NCI-H460 (cell line): ENCODE data around the gene CADM3. TPM values are rescaled to one million over a fixed set of nuclear protein-coding genes. Genes with fewer than 3 reads are reported as not detected.
A peak's percentile ranks its signal among the peaks of the same experiment; 100 is the strongest.

Experiments used
- DNase-seq: peaks from one replicate; pipeline ENCODE4 v3.0.0-alpha.2; 2016; ENCODE audit warnings: low read depth; ENCODE audit errors: extremely low read depth
- polyA plus RNA-seq: library from polyadenylated mRNA; depleted of rRNA; stranded (reverse); fragments of >200 nt; gene quantifications from 2 replicates; pipeline ENCODE4 v1.2.3, GENCODE V29; 2014; cell fraction: nucleus; rRNA removed
- total RNA-seq: library from RNA; depleted of rRNA; stranded (reverse); fragments of >200 nt; shearing (Covaris generic); gene quantifications from 2 replicates; pipeline ENCODE4 v1.2.3, GENCODE V29; 2014; rRNA removed

CADM3 gene, protein sequence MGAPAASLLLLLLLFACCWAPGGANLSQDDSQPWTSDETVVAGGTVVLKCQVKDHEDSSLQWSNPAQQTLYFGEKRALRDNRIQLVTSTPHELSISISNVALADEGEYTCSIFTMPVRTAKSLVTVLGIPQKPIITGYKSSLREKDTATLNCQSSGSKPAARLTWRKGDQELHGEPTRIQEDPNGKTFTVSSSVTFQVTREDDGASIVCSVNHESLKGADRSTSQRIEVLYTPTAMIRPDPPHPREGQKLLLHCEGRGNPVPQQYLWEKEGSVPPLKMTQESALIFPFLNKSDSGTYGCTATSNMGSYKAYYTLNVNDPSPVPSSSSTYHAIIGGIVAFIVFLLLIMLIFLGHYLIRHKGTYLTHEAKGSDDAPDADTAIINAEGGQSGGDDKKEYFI
- not detected in 2 replicates for total RNA-seq
- polyA plus RNA-seq = not detected in 2 replicates

DNA sequence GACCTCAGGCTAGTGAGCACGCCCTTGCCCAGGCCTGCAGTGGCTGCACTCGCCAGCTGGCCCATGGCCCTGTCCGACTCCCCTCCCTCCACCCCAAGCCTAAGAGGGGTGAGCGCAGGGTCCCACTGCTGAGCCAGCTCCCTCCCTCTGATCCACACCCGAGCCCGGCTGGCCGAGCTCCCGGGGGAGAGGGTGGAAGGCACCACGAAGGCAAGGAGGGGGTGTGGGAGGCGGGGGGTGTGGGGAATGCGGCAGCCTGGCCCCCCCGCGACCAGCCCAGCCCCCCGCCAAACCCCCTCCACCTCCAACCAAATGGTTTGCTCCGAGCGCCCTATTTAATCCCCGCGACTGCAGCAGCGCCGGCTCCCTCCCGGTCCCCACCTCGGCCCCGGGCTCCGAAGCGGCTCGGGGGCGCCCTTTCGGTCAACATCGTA, at the start of gene CADM3:
TSS of gene CADM3 (plus strand) at position 362 of the 434 bp plus-strand sequence. CDS start 151 bp downstream, outside the sequence.
- no peak for DNase-seq

DNA sequence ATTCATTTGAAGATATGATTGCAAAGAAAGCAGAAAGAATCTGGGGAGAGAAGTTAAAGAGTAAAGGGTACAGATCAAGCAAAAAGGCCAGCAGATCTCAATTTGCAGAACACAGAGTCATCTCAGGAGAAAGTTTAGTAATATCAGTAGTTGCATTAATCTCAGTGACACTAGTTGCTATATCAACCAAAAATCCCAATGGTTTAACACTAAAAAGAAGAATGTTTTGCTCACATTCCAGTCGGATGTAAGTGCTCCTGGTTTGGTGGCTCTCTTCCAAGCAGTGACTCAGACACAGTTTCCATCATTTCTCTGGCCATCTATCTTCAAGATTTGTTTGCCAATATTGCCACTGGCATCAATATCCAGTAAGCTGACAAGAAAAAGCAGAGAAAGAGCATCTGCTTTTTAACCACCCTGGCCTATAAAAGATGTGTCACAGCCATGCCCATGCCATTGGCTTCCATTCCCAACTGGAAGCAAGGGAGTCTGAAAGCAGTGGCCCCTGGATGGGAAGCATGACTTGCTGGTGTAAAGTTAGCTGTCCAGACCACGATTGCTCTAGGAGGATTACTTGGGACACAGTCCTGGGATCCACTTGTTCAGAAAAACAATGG, 49.3 kb upstream of the CADM3 start:
- no peak for DNase-seq

- no peak for DNase-seq
Observed at GRCh38 chr1:159123587-159123986, 47.8 kb upstream of the CADM3 start.

DNA sequence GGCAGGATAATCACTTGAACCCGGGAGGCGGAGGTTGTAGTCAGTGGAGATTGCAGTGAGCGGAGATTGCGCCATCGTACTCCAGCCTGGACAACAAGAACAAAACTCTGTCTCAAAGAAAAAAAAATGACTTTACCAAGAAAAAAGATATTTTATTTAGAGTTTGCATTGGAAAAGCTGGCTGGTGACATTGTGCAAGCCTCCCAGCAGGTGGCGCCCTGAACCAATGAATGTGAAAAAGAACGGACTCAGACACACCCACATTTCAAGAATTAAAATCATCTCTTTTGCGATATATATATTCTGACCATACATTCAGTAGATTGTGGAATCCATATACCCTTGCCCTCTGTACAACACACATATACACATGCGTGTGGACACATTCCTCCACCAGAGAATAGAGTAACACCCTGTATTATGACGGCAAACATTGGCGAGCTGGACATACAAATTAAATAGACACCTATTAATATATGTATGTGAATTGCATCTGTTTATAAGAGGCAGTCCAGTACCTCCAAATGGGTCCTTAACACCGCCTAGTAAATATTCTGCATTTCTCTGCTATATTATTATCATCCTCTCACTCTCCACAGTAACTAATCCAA, 39.0 kb upstream of the CADM3 start:
- peak; percentile 69 for DNase-seq

DNA sequence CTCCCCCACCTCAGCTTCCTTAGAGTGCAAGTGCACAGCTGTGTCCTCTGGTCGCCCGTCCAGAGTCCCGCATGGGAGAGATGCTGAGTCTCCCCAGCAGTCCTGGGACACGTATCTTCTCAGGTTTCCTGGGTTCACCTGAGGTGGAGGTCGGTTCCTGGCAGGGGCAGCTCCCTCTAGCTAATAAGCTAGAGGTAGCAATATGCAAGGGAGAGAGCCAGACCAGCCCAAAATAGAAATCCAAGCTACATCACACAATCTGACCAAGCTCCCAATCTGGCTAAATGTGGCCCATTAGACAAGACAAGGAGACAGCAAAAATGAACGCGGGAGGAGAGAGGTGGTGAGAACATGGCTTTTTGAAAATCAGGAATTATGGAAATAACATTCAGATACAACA, 30.9 kb upstream of the CADM3 start:
- DNase-seq = no peak

DNA sequence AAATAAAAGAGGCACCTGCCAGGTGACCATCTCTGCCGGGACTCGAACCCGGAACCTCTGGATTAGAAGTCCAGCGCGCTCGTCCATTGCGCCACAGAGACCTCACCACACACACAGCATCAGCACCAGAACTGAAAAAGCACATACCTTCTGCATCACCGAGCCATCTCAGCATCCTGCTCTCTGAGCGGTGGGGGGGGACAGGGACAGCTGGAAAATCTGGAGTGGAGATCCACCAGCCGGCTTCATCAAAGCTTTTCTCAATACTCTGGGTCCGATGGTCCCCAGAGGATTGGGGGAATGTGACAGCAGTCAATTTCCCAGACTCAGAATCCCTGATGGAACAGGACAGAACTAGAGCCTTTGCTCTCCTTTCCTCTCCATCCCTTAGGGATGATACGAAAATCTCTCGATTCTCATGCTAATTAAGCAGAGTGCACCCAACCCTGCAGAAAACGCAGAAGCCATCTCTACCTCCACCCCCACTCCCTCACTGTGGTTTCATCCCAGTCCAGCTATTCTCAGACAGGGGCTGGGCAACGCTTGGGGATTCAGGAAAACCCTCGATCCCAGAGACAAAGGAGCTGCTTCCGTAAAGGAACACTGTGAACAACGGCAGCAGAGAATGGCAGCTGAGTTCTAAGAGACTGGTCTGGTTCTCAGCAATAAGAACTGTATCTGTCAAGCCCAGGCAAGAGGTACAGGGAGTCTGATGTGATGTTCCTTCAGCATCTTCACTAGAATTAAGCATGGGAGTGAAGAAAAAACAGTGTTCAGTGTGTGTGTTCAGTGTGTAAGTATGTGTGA, 29.6 kb upstream of the CADM3 start:
- no peak for DNase-seq

DNA sequence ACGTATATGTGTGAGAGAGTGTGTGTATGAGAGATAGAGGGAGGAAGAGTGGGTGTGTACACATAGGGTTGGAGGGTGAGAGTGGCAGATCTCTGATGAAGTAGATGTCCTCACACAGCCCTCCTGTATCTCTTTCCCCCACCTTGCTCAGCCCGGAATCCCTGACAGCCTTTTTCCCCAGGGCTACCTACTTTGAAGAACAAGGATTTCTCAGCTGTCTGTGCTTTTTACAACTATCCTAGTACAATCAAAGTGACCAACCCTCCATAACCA, 29.1 kb upstream of the CADM3 start:
- DNase-seq = no peak

DNA sequence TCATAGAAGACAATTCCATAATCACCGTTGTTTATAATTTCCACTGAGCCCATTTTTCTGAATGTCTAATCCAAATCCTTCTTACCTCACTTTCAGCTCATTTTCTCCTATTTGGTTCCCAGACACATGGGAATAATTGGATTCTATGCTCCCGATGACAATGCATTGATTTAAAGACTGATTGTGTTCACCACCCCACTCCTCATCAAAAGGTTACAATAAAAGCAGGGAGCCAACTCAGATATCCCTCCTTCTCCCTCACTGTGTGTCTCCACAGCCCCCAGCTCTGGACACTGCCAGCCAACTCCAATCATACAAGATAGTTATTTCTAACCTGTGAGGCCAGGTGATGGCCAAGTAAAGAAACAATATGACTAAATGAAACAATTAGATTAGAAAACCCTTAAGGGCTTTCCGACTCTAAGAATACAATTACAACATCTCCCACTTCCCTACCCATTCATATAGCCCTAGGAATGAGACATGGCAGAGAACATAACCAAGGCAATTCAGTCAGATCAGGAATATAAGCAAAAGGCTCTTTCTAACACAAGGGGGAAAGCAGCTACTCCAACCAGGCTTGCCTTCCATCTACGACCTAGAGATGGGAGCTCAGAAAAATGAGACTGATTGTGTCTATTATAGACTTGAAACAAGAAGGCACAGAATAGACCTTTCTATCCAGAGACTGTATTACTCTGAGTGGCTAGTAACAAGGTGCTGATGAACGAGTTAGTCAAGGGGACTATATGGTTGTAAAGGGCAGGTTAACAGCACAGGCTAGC, 28.5 kb upstream of the CADM3 start:
- DNase-seq = no peak

- DNase-seq = no peak
Observed at GRCh38 chr1:159144571-159144970, 26.8 kb upstream of the CADM3 start.

- DNase-seq = no peak
Observed at GRCh38 chr1:159146980-159147379, 24.4 kb upstream of the CADM3 start.

- DNase-seq = no peak
Observed at GRCh38 chr1:159152031-159152430, 19.4 kb upstream of the CADM3 start.

- peak; percentile 85 for DNase-seq
Observed at GRCh38 chr1:159161001-159161718, 10.3 kb upstream of the CADM3 start.

DNA sequence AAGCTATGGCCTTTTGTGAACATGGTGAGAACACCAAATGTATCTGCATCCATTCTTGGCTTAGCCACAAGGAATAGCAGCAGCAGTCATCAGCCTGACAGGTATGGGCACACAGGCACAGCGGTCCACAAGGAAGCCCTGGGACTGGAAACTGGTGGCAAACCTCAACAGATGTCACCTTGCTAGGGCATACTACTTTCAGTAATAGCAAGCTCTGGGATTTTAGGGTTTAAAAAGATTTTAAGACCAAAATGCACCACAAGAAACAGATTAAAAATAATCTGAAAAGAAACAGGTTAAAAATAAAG, 9.7 kb upstream of the CADM3 start:
- no peak for DNase-seq

DNA sequence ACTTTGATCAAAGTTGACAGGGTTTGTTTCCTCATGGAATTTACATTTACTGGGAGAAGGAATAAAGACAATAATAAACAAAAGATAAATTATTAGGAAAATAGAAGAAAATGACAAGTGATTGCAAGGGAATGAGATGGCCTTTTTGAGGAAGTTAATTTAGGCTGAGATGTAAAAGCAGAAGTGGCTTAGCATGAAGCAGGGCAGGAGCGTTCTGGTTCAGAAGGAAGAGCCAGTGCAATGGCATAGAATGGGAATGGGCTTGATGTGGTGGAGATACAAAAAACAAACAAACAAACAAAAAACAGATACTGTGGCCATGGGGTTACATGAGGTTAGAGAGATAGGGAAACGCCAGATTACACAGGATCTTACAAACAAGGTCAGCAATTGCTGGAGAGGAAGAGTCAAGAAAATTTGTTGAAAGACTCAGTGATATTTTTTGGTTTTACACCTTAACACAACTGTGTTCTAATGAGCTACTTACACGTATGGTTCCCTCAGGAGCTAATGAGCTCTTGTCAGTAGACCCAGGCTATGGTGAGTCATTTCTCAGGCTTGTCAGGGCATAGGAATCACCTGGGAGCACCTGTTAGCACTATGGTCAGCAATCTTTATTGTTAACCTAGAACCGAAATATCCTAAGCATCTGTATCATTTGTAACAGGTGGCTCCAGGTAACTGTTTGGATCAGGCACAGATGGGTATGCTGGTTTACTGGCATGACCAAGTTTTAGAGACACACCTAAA, 8.7 kb upstream of the CADM3 start:
- no peak for DNase-seq

DNA sequence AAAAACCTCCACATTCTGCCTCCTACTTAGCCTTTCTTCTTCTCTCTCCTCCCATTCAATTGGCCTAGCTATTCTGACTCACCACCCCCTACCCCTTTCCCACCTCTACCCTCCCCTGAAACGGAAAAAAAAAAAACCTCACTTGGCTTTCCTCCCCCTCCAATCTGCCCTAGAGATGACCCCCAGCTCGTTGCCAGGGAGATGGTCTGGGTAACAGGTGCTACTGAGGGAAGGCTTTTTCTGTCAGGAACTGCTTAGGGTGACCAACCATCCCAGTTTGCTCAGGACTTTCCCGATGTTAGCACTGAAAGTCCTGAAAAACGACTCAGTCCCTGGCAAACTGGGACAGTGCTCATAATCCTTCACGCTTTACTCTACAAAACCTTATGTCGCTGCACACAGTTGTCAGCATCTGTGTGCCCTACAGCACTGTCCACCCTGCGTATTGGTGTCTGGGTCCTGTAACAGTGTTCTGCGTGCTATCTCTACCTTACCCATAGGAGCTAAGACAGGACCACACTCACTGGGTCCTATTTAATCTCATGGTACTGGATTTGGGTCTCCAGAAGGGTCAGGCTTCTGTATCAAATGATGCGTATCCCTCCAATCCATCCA, 7.7 kb upstream of the CADM3 start:
- no peak for DNase-seq

GRCh38 chr1:159168043-159168442, 3.4 kb upstream of the CADM3 start:
- no peak for DNase-seq

DNA sequence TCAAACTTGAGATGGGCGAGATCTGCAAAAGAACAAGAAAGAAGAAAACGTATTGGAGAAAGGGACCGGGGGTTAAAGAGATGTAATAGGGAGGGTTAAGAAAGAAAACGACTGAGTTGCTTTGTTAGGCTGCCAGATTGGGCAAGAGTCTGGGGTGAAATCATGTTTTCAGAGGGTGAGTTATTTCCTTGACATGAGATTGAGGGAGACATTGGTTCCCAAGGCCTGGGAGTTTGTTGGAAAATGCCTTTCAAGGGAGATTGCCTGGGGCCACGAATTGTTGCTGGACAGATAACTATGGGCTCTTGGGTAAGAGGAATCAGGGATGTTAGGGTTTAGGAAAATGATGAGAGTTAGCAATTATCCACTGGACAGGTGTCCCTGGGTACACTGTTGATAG, 776 bp upstream of the CADM3 start:
- DNase-seq = no peak

GRCh38 chr1:159171688-159172501, 480 bp downstream of the CADM3 start:
- no peak for DNase-seq
